Endodermal cell (in vitro differentiated cells): ENCODE results near the gene SLC14A1. TPM values are rescaled to one million over a fixed set of nuclear protein-coding genes. Genes with fewer than 3 reads are reported as not detected.
A peak's percentile ranks its signal among the peaks of the same experiment; 100 is the strongest.

Experiments
- DNase-seq: peaks from one replicate; pipeline ENCODE4 v3.0.0-alpha.2; 2017
- H3K27ac ChIP-seq: 2 replicates; pipeline ENCODE4 v1.5.1; 2013; ENCODE audit warnings: mild to moderate bottlenecking, low read depth, low read length, moderate library complexity
- H3K27me3 ChIP-seq: 2 replicates; pipeline ENCODE4 v1.6.1; 2013; ENCODE audit warnings: mild to moderate bottlenecking, low read length, moderate library complexity; ENCODE audit not compliant: insufficient read depth, control insufficient read depth, poor library complexity, severe bottlenecking
- H3K36me3 ChIP-seq: 2 replicates; pipeline ENCODE4 v1.7.0; 2013; ENCODE audit warnings: mild to moderate bottlenecking, low read length, moderate library complexity; ENCODE audit not compliant: control insufficient read depth, insufficient read depth
- H3K4me1 ChIP-seq: one replicate; pipeline ENCODE4 v1.7.0; 2013; ENCODE audit warnings: low read length; ENCODE audit not compliant: control insufficient read depth, insufficient read depth
- H3K4me3 ChIP-seq: 2 replicates; pipeline ENCODE4 v1.5.1; 2013; ENCODE audit warnings: mild to moderate bottlenecking, low read length, moderate library complexity
- H3K9ac ChIP-seq: 2 replicates; pipeline ENCODE4 v1.6.1; 2013; ENCODE audit warnings: mild to moderate bottlenecking, low read length, moderate library complexity; ENCODE audit not compliant: poor library complexity, severe bottlenecking; ENCODE audit errors: extremely low read depth
- H3K9me3 ChIP-seq: 2 replicates; pipeline ENCODE4 v1.6.1; 2013; ENCODE audit warnings: mild to moderate bottlenecking, low read length, moderate library complexity; ENCODE audit not compliant: control insufficient read depth
- H3K27ac Mint-ChIP-seq: 2 replicates; pipeline ENCODE4 v1.8.0; 2020; ENCODE audit warnings: mixed read lengths
- H3K27me3 Mint-ChIP-seq: 2 replicates; pipeline ENCODE4 v1.8.0; 2021; ENCODE audit warnings: mild to moderate bottlenecking, mixed read lengths; ENCODE audit not compliant: insufficient read depth
- H3K36me3 Mint-ChIP-seq: 2 replicates; pipeline ENCODE4 v1.8.0; 2020; ENCODE audit warnings: low read depth, mixed read lengths
- H3K4me1 Mint-ChIP-seq: 2 replicates; pipeline ENCODE4 v1.8.0; 2020; ENCODE audit warnings: mixed read lengths
- H3K4me3 Mint-ChIP-seq: 2 replicates; pipeline ENCODE4 v1.8.0; 2020; ENCODE audit warnings: mild to moderate bottlenecking, moderate library complexity, mixed read lengths
- H3K9me3 Mint-ChIP-seq: 2 replicates; pipeline ENCODE4 v1.8.0; 2020; ENCODE audit warnings: mild to moderate bottlenecking, mixed read lengths
- WGBS, 2 experiments: methylation state at CpG; one replicate each; pipeline versions ENCODE4 v1.1.5 to v1.1.7; 2013; ENCODE audit warnings: missing lambda C conversion rate in 2 of 2, mixed read lengths in 1 of 2; ENCODE audit not compliant: insufficient coverage in 1 of 2, insufficient read length in 1 of 2; 5-methylcytosine and 5-hydroxymethylcytosine counted together
- total RNA-seq, 2 donors: library from RNA; stranded (reverse); fragmentation: NEBNext Ultra II Directional in 1 of 2; extraction: Animal tissue kit (Norgen Biotek cat#: 25700) in 1 of 2; gene quantifications; 2 replicates in 1 of 2; 3 replicates in 1 of 2; pipeline ENCODE4 v1.2.1, GENCODE V29; 2021
- TF ChIP-seq, protein P1 (sequence below): fragments of 200-600 bp; sonication (generic); conservative IDR thresholded peaks from 2 replicates; pipeline ENCODE4 v1.5.0; 2021; ENCODE audit warnings: antibody characterized with exemption, mild to moderate bottlenecking

Gene SLC14A1
- total RNA-seq, 2 donors from 2014 or later = not detected

GRCh38 chr18:45771587-45772480, 47.9 kb downstream of the SLC14A1 start:
- no peak overlapping the region for H3K27ac ChIP-seq
- H3K4me1 Mint-ChIP-seq = no peaks in the 10 kb centered on the region
- H3K9me3 ChIP-seq = no peaks in the 10 kb centered on the region
- TF ChIP-seq, protein P1, sequence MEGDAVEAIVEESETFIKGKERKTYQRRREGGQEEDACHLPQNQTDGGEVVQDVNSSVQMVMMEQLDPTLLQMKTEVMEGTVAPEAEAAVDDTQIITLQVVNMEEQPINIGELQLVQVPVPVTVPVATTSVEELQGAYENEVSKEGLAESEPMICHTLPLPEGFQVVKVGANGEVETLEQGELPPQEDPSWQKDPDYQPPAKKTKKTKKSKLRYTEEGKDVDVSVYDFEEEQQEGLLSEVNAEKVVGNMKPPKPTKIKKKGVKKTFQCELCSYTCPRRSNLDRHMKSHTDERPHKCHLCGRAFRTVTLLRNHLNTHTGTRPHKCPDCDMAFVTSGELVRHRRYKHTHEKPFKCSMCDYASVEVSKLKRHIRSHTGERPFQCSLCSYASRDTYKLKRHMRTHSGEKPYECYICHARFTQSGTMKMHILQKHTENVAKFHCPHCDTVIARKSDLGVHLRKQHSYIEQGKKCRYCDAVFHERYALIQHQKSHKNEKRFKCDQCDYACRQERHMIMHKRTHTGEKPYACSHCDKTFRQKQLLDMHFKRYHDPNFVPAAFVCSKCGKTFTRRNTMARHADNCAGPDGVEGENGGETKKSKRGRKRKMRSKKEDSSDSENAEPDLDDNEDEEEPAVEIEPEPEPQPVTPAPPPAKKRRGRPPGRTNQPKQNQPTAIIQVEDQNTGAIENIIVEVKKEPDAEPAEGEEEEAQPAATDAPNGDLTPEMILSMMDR = no peak
- no peaks in the 10 kb centered on the region for H3K36me3 Mint-ChIP-seq
- peaks cover 27% of the 10 kb centered on the region for H3K27me3 ChIP-seq
- no peaks in the 10 kb centered on the region for H3K4me1 ChIP-seq
- H3K9me3 Mint-ChIP-seq = no peaks in the 10 kb centered on the region
- DNase-seq = no peak
- no peak overlapping the region for H3K4me3 ChIP-seq
- H3K36me3 ChIP-seq = no peaks in the 10 kb centered on the region
- H3K4me3 Mint-ChIP-seq = no peak overlapping the region
- no peak overlapping the region for H3K9ac ChIP-seq
- WGBS, 2 experiments = 93 to 95% methylated on average over 2 to 7 of the region's 8 CpGs
- H3K27ac Mint-ChIP-seq = no peak overlapping the region
- H3K27me3 Mint-ChIP-seq = peaks cover 64% of the 10 kb centered on the region

DNA sequence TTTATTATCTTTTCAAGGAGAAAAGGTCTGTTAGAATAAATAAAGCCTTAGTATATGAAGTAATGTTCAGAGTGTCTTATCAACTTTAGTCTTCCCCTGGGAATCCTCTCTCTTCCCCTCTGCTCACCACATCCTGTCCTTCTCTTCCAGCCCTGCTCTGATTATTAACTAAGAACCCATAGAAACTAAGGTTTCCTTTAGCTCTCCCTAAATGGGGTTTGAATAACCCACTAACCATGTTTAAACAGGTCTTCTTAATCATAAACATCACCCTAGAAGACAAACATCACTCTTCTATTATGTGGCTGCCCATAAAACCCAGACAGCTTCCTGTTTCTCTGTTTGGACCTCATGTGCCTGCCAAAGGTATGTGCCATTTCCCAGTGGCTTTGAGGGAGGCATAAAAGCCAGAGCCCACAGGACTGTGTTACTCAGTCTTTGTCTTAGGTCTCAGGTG, 50.1 kb downstream of the SLC14A1 start:
- Histone ChIP-seq H3K4me3 (no peak overlapping the region), H3K27ac (no peak overlapping the region), H3K4me1 (no peaks in the 10 kb centered on the region), H3K27me3 (peaks cover 36% of the 10 kb centered on the region), H3K9me3 (no peaks in the 10 kb centered on the region), H3K9ac (no peak overlapping the region), H3K36me3 (no peaks in the 10 kb centered on the region)
- no peak overlapping the region for H3K4me3 Mint-ChIP-seq
- no peak overlapping the region for H3K27ac Mint-ChIP-seq
- H3K4me1 Mint-ChIP-seq = no peaks in the 10 kb centered on the region
- TF ChIP-seq, protein P1 = no peak
- H3K36me3 Mint-ChIP-seq = no peaks in the 10 kb centered on the region
- no peaks in the 10 kb centered on the region for H3K9me3 Mint-ChIP-seq
- H3K27me3 Mint-ChIP-seq = peaks cover 75% of the 10 kb centered on the region
- no peak for DNase-seq

- no peaks in the 10 kb centered on the region for H3K4me1 Mint-ChIP-seq
- peaks cover 36% of the 10 kb centered on the region for H3K27me3 ChIP-seq
- H3K36me3 Mint-ChIP-seq = no peaks in the 10 kb centered on the region
- peak; percentile 91 for DNase-seq
- H3K27ac ChIP-seq = no peak overlapping the region
- H3K9ac ChIP-seq = peak overlapping the region; percentile 63
- H3K4me1 ChIP-seq = no peaks in the 10 kb centered on the region
- H3K4me3 Mint-ChIP-seq = peak overlapping the region; percentile 78
- H3K27me3 Mint-ChIP-seq = peaks cover 67% of the 10 kb centered on the region
- TF ChIP-seq, protein P1 = no peak
- 30 to 45% methylated on average over 30 to 35 of the region's 35 CpGs for WGBS, 2 experiments
- H3K27ac Mint-ChIP-seq = peak overlapping the region; percentile 95
- no peaks in the 10 kb centered on the region for H3K36me3 ChIP-seq
- no peaks in the 10 kb centered on the region for H3K9me3 Mint-ChIP-seq
- H3K9me3 ChIP-seq = no peaks in the 10 kb centered on the region
- H3K4me3 ChIP-seq = peak overlapping the region; percentile 81
Observed at GRCh38 chr18:45775241-45775676, 51.3 kb downstream of the SLC14A1 start.
